Measurements from ENCODE around the gene PDE10A. TPM values are rescaled to one million over a fixed set of nuclear protein-coding genes. Genes with fewer than 3 reads are reported as not detected.

The PDE10A gene
- polyA plus RNA-seq, 1 donor: 2.7 TPM

DNA sequence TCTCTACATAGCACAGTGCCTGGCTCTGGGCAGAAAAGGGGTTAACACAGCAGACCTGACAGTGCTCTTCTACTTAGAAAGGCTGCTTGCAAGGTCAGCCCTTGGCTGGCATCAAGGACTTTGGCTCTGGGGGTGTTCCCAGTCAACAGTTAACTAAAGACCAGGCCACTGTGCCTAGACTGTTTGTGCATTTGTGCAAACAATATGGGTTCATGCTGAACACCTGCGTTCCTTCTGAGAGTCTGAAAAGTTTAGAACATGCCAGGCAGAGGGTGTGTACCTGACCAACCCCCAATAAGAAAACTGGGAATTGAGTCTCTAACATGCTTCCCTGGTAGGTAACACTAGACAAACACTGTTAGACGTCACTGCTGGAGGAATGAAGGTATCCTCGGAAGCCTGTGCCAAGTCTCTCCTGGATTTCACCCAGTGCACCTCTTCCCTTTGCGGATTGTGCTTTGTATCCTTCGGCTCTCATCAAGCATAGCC lies 110.7 kb downstream of the PDE10A start:
- no peak for DNase-seq
- Histone ChIP-seq H3K27ac (ENCODE audit: low read length) (no peak overlapping the region), H3K36me3 (ENCODE audit: control insufficient read depth, insufficient read depth, low read length) (no peaks in the 10 kb centered on the region), H3K9me3 (ENCODE audit: control insufficient read depth, low read depth, low read length) (no peaks in the 10 kb centered on the region), H3K4me3 (ENCODE audit: low read length) (no peak overlapping the region), H3K27me3 (ENCODE audit: control insufficient read depth, insufficient read depth, low read length) (no peaks in the 10 kb centered on the region), H3K4me1 (ENCODE audit: control insufficient read depth, insufficient read depth, low read length) (no peaks in the 10 kb centered on the region)
- WGBS (ENCODE audit: insufficient coverage, low lambda C conversion rate): 100% methylated on average over 1 of the region's 5 CpGs

DNA sequence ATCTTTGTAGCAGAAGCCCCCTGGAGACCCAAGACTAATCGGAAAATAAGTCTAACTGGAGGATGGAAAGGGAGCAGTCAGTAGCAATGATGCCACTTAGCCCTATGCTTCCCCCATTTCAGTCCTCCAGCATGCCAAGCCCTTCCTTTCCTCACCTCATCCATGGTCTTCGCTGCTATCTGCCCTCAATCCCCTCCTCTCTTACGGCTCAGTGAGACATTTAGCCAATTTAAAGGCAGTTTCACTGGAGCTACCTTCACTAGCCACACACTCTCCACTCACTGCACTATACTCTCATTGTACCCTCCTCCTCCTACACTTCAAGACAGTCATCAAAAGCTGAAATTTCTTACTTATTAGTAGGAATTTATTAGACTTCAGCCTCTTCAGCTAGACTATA lies 111.2 kb downstream of the PDE10A start:
- no peak overlapping the region for H3K27ac ChIP-seq (ENCODE audit: low read length)
- H3K27me3 ChIP-seq (ENCODE audit: control insufficient read depth, insufficient read depth, low read length): no peaks in the 10 kb centered on the region
- no peaks in the 10 kb centered on the region for H3K4me1 ChIP-seq (ENCODE audit: control insufficient read depth, insufficient read depth, low read length)
- H3K9me3 ChIP-seq (ENCODE audit: control insufficient read depth, low read depth, low read length): no peaks in the 10 kb centered on the region
- H3K36me3 ChIP-seq (ENCODE audit: control insufficient read depth, insufficient read depth, low read length): no peaks in the 10 kb centered on the region
- no peak overlapping the region for H3K4me3 ChIP-seq (ENCODE audit: low read length)
- no peak for DNase-seq
- WGBS (ENCODE audit: insufficient coverage, low lambda C conversion rate): no CpG with 5 or more reads among the region's 3 CpGs

DNA sequence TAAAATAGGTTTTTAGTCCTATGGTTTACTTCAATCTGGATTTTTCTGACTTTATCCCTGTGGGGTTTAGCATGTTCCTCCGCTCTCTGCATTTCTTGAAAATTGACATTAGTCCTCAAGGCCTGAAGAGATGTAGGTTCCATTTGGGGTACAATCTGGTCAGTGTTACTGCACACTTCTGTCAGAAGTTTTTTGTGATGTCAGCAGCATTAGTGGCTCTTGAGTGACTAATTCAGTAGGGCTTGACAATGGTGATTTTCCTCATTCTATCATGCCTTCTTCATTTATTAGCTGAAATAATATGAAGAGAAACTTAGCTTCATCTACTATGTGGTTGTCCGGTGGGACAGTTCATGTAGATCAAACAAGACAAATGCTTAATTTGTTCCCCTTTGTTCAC lies 114.6 kb downstream of the PDE10A start:
- Histone ChIP-seq H3K27ac (ENCODE audit: low read length) (no peak overlapping the region), H3K27me3 (ENCODE audit: control insufficient read depth, insufficient read depth, low read length) (no peaks in the 10 kb centered on the region), H3K4me3 (ENCODE audit: low read length) (no peak overlapping the region), H3K9me3 (ENCODE audit: control insufficient read depth, low read depth, low read length) (no peaks in the 10 kb centered on the region), H3K36me3 (ENCODE audit: control insufficient read depth, insufficient read depth, low read length) (no peaks in the 10 kb centered on the region), H3K4me1 (ENCODE audit: control insufficient read depth, insufficient read depth, low read length) (no peaks in the 10 kb centered on the region)
- no CpG with 5 or more reads among the region's 2 CpGs for WGBS (ENCODE audit: insufficient coverage, low lambda C conversion rate)
- no peak for DNase-seq

DNA sequence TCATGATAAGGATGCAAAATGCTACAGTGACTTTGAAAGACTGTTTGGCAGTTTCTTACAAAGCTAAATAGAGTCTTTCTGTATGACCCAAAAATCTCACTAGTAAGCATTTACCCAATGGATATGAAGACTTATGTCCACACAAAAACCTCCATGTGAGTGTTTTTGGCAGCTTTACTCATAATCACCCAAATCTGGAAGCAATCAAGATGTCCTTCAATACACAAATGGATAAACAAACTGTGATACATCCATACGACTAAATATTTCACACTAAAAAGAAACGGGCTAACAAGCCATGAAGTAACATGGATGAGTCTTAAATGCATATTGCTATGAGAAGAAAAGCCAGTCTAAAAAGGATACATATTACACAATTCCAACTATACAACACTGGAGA lies 117.2 kb downstream of the PDE10A start:
- H3K4me3 ChIP-seq (ENCODE audit: low read length): no peak overlapping the region
- DNase-seq: no peak
- no CpG with 5 or more reads among the region's 2 CpGs for WGBS (ENCODE audit: insufficient coverage, low lambda C conversion rate)
- H3K27me3 ChIP-seq (ENCODE audit: control insufficient read depth, insufficient read depth, low read length): no peaks in the 10 kb centered on the region
- no peaks in the 10 kb centered on the region for H3K9me3 ChIP-seq (ENCODE audit: control insufficient read depth, low read depth, low read length)
- H3K27ac ChIP-seq (ENCODE audit: low read length): no peak overlapping the region
- no peaks in the 10 kb centered on the region for H3K36me3 ChIP-seq (ENCODE audit: control insufficient read depth, insufficient read depth, low read length)
- H3K4me1 ChIP-seq (ENCODE audit: control insufficient read depth, insufficient read depth, low read length): no peaks in the 10 kb centered on the region

DNA sequence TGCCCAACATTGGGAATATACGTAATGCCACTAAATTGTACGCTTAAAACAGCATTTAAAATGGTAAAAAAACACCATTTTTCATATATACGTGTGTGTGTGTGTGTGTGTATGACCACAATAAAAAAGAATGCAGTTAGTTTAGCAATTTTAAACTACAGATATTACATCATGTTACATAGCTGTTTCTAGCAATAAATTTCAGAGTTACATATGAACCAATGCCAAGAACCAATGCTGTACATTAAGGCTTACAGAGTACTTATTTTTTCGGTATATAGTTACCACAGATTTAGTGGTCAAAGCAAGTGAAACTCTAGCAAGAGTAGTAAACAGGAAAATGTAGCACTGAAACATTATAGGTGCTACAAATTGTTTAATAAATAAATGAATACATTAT lies 119.3 kb downstream of the PDE10A start:
- no peak for DNase-seq
- Histone ChIP-seq H3K27ac (ENCODE audit: low read length) (no peak overlapping the region), H3K9me3 (ENCODE audit: control insufficient read depth, low read depth, low read length) (no peaks in the 10 kb centered on the region), H3K36me3 (ENCODE audit: control insufficient read depth, insufficient read depth, low read length) (no peaks in the 10 kb centered on the region), H3K4me1 (ENCODE audit: control insufficient read depth, insufficient read depth, low read length) (no peaks in the 10 kb centered on the region), H3K4me3 (ENCODE audit: low read length) (no peak overlapping the region), H3K27me3 (ENCODE audit: control insufficient read depth, insufficient read depth, low read length) (no peaks in the 10 kb centered on the region)
- no CpG with 5 or more reads among the region's 4 CpGs for WGBS (ENCODE audit: insufficient coverage, low lambda C conversion rate)

DNA sequence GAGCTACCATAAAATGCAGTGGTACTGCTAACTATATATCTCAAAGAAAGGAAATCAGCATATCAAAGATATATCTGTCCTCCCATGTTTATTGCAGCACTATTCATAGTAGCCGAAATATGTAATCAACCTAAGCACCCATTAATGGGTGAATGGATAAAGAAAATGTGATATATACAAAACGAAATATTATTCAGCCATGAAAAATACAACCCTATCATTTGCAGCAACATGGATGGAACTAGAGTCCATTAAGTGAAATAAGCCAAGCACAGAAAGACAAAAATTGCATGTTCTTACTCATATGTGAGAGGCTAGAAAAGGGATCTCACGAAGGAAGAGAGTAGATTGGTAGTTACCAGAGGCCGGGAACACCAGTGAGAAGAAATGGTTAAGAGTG lies 126.1 kb downstream of the PDE10A start:
- Histone ChIP-seq H3K9me3 (ENCODE audit: control insufficient read depth, low read depth, low read length) (no peaks in the 10 kb centered on the region), H3K27ac (ENCODE audit: low read length) (no peak overlapping the region), H3K4me1 (ENCODE audit: control insufficient read depth, insufficient read depth, low read length) (no peaks in the 10 kb centered on the region), H3K27me3 (ENCODE audit: control insufficient read depth, insufficient read depth, low read length) (no peaks in the 10 kb centered on the region), H3K36me3 (ENCODE audit: control insufficient read depth, insufficient read depth, low read length) (no peaks in the 10 kb centered on the region), H3K4me3 (ENCODE audit: low read length) (no peak overlapping the region)
- WGBS (ENCODE audit: insufficient coverage, low lambda C conversion rate): 100% methylated on average over 1 of the region's 4 CpGs
- no peak for DNase-seq

DNA sequence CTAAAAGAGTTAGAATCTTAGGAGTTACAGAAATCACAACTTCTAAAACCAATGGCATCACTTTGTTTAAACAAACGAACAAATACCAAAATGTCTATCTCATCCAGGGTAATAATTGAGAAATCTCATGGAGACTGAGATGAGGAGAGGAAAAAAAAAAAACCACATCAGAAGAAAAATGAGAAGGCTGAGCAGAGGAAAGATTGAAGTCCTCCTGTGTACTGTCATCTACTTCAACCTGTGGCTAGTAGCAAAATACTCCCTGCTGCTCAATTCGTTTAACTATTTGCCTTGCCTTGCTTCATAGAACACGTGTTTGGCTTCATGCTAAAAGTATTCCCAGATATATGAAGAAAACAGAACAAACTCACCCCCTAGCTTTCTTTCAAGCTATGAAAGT lies 143.7 kb downstream of the PDE10A start:
- Histone ChIP-seq H3K4me1 (ENCODE audit: control insufficient read depth, insufficient read depth, low read length) (no peaks in the 10 kb centered on the region), H3K4me3 (ENCODE audit: low read length) (no peak overlapping the region), H3K36me3 (ENCODE audit: control insufficient read depth, insufficient read depth, low read length) (no peaks in the 10 kb centered on the region), H3K9me3 (ENCODE audit: control insufficient read depth, low read depth, low read length) (no peaks in the 10 kb centered on the region), H3K27me3 (ENCODE audit: control insufficient read depth, insufficient read depth, low read length) (no peaks in the 10 kb centered on the region), H3K27ac (ENCODE audit: low read length) (no peak overlapping the region)
- 100% methylated on average over 1 of the region's 3 CpGs for WGBS (ENCODE audit: insufficient coverage, low lambda C conversion rate)
- no peak for DNase-seq

DNA sequence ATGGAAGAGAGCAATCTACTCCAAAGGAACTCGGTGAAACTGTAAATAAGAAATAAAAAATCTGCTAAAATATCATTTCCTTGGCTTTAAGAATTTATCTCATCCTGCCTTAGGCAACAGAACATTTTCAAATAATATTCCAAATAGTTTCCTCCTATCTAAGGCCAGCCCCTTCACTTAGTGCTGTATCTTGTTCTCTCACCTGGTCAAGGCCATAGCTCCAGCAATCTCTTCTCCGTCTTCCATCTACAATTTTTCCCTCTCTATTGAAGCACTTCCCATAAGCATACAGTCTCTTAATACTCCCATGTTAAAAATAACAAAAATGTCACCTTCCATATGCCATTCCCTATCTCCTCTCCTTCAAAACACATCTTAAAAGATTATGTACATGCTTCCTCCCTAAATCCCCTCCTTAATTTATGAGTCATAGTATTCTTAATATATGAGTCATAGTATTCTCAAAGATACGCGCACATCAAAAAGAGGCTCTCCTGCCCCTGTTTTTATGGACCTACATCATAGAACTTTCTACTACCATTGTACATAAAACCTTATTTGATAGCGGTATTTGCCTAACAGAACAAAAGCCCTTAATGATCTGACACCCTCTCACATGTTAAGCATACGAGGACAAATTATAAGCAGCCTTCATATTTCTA lies 146.9 kb downstream of the PDE10A start:
- Histone ChIP-seq H3K4me3 (ENCODE audit: low read length) (no peak overlapping the region), H3K36me3 (ENCODE audit: control insufficient read depth, insufficient read depth, low read length) (no peaks in the 10 kb centered on the region), H3K9me3 (ENCODE audit: control insufficient read depth, low read depth, low read length) (no peaks in the 10 kb centered on the region), H3K27ac (ENCODE audit: low read length) (no peak overlapping the region), H3K27me3 (ENCODE audit: control insufficient read depth, insufficient read depth, low read length) (no peaks in the 10 kb centered on the region), H3K4me1 (ENCODE audit: control insufficient read depth, insufficient read depth, low read length) (no peaks in the 10 kb centered on the region)
- no peak for DNase-seq
- 87% methylated on average over 6 of the region's 6 CpGs for WGBS (ENCODE audit: insufficient coverage, low lambda C conversion rate)

DNA sequence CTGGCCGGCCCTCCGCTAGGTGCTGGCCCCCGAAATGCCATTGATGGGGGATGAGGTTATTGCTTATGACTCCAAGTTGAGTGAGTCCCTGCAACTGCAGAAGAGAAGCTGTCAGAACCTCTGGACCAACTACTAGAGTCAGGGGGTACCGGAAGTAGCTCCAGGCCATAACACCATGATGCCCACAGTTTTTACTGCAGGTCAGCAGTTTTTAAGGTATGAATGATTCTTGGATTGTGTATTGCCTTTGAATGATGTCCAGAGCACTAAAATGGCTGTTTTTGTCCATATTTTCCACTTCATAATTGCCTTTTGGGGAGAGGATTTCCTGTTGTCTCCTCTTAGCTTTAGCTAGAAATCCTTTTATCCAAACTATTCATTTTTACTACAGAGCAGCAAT lies 148.4 kb downstream of the PDE10A start:
- no peak overlapping the region for H3K27ac ChIP-seq (ENCODE audit: low read length)
- H3K4me3 ChIP-seq (ENCODE audit: low read length): no peak overlapping the region
- H3K9me3 ChIP-seq (ENCODE audit: control insufficient read depth, low read depth, low read length): no peaks in the 10 kb centered on the region
- DNase-seq: no peak
- H3K4me1 ChIP-seq (ENCODE audit: control insufficient read depth, insufficient read depth, low read length): no peaks in the 10 kb centered on the region
- no peaks in the 10 kb centered on the region for H3K27me3 ChIP-seq (ENCODE audit: control insufficient read depth, insufficient read depth, low read length)
- H3K36me3 ChIP-seq (ENCODE audit: control insufficient read depth, insufficient read depth, low read length): no peaks in the 10 kb centered on the region
- WGBS (ENCODE audit: insufficient coverage, low lambda C conversion rate): no CpG with 5 or more reads among the region's 4 CpGs

DNA sequence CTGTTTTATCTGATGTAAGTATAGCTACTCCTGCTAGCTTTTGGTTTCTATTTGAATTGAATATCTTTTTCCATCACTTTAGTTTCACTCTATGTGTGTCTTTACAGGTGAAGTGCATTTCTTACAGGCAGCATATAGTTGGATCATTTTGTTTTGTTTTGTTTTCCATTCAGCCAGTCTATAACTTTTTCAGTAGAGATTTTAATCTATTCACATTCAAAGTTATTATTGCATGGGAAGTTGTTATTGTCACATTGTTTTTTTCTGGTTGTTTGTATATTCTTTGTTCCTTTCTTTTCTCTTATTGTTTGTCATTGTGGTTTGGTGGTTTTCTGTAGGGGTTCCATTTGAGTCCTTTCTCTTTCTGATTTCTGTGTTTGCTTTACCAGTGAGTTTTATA lies 151.2 kb downstream of the PDE10A start:
- Histone ChIP-seq H3K27me3 (ENCODE audit: control insufficient read depth, insufficient read depth, low read length) (no peaks in the 10 kb centered on the region), H3K4me3 (ENCODE audit: low read length) (no peak overlapping the region), H3K9me3 (ENCODE audit: control insufficient read depth, low read depth, low read length) (no peaks in the 10 kb centered on the region), H3K36me3 (ENCODE audit: control insufficient read depth, insufficient read depth, low read length) (no peaks in the 10 kb centered on the region), H3K4me1 (ENCODE audit: control insufficient read depth, insufficient read depth, low read length) (no peaks in the 10 kb centered on the region), H3K27ac (ENCODE audit: low read length) (no peak overlapping the region)
- DNase-seq: no peak

DNA sequence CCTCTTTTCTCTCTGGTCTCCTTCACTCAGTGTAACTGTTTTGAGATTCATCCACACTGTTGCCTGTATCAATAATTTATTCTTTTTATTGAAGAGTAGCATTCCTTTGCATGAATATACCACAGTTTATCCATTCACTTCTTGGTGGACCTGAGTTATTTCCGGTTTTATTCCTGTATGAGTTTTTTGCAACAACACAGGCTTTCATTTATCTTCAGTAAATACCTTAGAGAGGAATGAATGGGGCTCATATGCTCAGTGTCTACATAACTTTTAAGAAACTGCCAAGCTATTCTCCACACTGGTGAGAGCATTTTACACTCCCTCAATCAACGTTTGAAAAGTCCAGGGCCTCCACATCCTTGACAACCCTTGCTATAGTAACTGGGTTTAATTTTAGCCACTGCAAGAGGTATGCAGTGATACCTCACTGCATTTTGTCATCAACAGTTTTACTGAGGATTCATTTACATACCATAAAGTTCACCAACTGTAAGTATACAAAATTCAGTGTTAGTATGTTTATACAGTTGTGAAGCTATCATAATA lies 154.6 kb downstream of the PDE10A start:
- H3K4me3 ChIP-seq (ENCODE audit: low read length): no peak overlapping the region
- no CpG with 5 or more reads among the region's 2 CpGs for WGBS (ENCODE audit: insufficient coverage, low lambda C conversion rate)
- no peaks in the 10 kb centered on the region for H3K9me3 ChIP-seq (ENCODE audit: control insufficient read depth, low read depth, low read length)
- no peak overlapping the region for H3K27ac ChIP-seq (ENCODE audit: low read length)
- no peak for DNase-seq
- H3K36me3 ChIP-seq (ENCODE audit: control insufficient read depth, insufficient read depth, low read length): no peaks in the 10 kb centered on the region
- H3K4me1 ChIP-seq (ENCODE audit: control insufficient read depth, insufficient read depth, low read length): no peaks in the 10 kb centered on the region
- H3K27me3 ChIP-seq (ENCODE audit: control insufficient read depth, insufficient read depth, low read length): no peaks in the 10 kb centered on the region
